SK-N-SH (cell line): ENCODE results near the gene MAPK11. TPM values are rescaled to one million over a fixed set of nuclear protein-coding genes. Genes with fewer than 3 reads are reported as not detected.

Source experiments
- CTCF ChIA-PET: fragments of 300-600, 350-600 bp; formaldehyde crosslinking; extraction: SDS; loops from one replicate; lab custom pipeline; 2021; lab: Yijun Ruan, JAX
- POLR2A ChIA-PET: fragments of 350-600 bp; sonication (Branson Sonifier 250); formaldehyde crosslinking; extraction: SDS; loops from one replicate; lab custom pipeline; 2020; ENCODE audit warnings: antibody characterized with exemption, inconsistent platforms; lab: Yijun Ruan, JAX
- DNase-seq: peaks from one replicate; pipeline ENCODE4 v3.0.0; 2012
- H2AFZ ChIP-seq: fragments of 200-600 bp; sonication (generic); 2 replicates; pipeline ENCODE4 v1.8.1; 2016; ENCODE audit warnings: antibody characterized with exemption, mild to moderate bottlenecking, low read depth
- H3F3A ChIP-seq: fragments of 200-600 bp; sonication (generic); replicated peaks from 2 replicates; pipeline ENCODE3; 2016; ENCODE audit warnings: antibody characterized with exemption, mild to moderate bottlenecking; ENCODE audit not compliant: insufficient read depth
- H3K27ac ChIP-seq, 2 experiments: fragments of 200-500 bp in 1 of 2; fragments of 200-600 bp in 1 of 2; sonication (Bioruptor generic) in 1 of 2; sonication (generic), shearing (Covaris generic) in 1 of 2; 2 replicates each; pipeline versions ENCODE4 v1.5.1 to v1.6.1; 2014 to 2016; ENCODE audit warnings: low read depth in 2 of 2, inconsistent platforms in 1 of 2, low read length in 1 of 2, mild to moderate bottlenecking in 1 of 2, mixed read lengths in 1 of 2
- H3K27me3 ChIP-seq: fragments of 200-600 bp; sonication (generic), shearing (Covaris generic); 2 replicates; pipeline ENCODE4 v1.6.1; 2016; ENCODE audit warnings: mixed run types; ENCODE audit not compliant: insufficient read depth
- H3K36me3 ChIP-seq, 2 experiments: fragments of 200-500 bp in 1 of 2; fragments of 200-600 bp in 1 of 2; sonication (Bioruptor generic) in 1 of 2; sonication (generic) in 1 of 2; replicated peaks in 1 of 2; 2 replicates each; pipeline versions ENCODE3 to v1.5.1; 2014 to 2016; ENCODE audit warnings: low read length in 1 of 2, mild to moderate bottlenecking in 1 of 2; ENCODE audit not compliant: insufficient read depth in 2 of 2, control insufficient read depth in 1 of 2
- H3K4me1 ChIP-seq, 2 experiments: fragments of 200-500 bp in 1 of 2; fragments of 200-600 bp in 1 of 2; sonication (Bioruptor generic) in 1 of 2; sonication (generic), shearing (Covaris generic) in 1 of 2; 2 replicates each; pipeline versions ENCODE4 v1.5.1 to v1.6.1; 2014 to 2016; ENCODE audit warnings: low read depth in 1 of 2, low read length in 1 of 2, mixed run types in 1 of 2; ENCODE audit not compliant: insufficient read depth in 2 of 2, control insufficient read depth in 1 of 2
- H3K4me2 ChIP-seq: fragments of 200-600 bp; sonication (generic), shearing (Covaris generic); 2 replicates; pipeline ENCODE4 v1.6.1; 2017; ENCODE audit warnings: mixed run types
- H3K4me3 ChIP-seq, 2 experiments: fragments of 200-500 bp in 1 of 2; fragments of 200-600 bp in 1 of 2; sonication (Bioruptor generic) in 1 of 2; sonication (generic), shearing (Covaris generic) in 1 of 2; 2 replicates each; pipeline versions ENCODE4 v1.5.1 to v1.8.1; 2014 to 2016; ENCODE audit warnings: low read depth in 2 of 2, inconsistent platforms in 1 of 2, low read length in 1 of 2, mild to moderate bottlenecking in 1 of 2, mixed read lengths in 1 of 2, moderate library complexity in 1 of 2
- H3K79me2 ChIP-seq: fragments of 200-600 bp; sonication (generic); 2 replicates; pipeline ENCODE4 v1.8.1; 2017; ENCODE audit warnings: mild to moderate bottlenecking; ENCODE audit not compliant: insufficient read depth
- H3K9ac ChIP-seq: fragments of 200-600 bp; sonication (generic); 2 replicates; pipeline ENCODE4 v1.6.1; 2017; ENCODE audit warnings: mixed run types
- H3K9me2 ChIP-seq: fragments of 200-600 bp; sonication (generic); 2 replicates; pipeline ENCODE4 v1.6.1; 2017; ENCODE audit warnings: mixed run types
- H3K9me3 ChIP-seq: fragments of 200-600 bp; sonication (generic); 2 replicates; pipeline ENCODE4 v1.6.1; 2017; ENCODE audit warnings: mixed run types, mild to moderate bottlenecking, moderate library complexity
- H4K20me1 ChIP-seq: fragments of 200-600 bp; sonication (generic); 2 replicates; pipeline ENCODE4 v1.6.1; 2017; ENCODE audit warnings: mild to moderate bottlenecking, mixed run types; ENCODE audit not compliant: insufficient read depth
- ELF1 ChIP-seq: IDR thresholded peaks from 2 replicates; pipeline ENCODE4 v1.4.0; 2012
- EP300 ChIP-seq, 2 experiments: IDR thresholded peaks; 2 replicates each; pipeline versions ENCODE4 v1.4.0 to v1.6.1; 2012; ENCODE audit warnings: borderline replicate concordance in 1 of 2, low read depth in 1 of 2, low read length in 1 of 2
- EZH2phosphoT487 ChIP-seq: fragments of 200-600 bp; sonication (generic); IDR thresholded peaks from 2 replicates; pipeline ENCODE4 v1.6.1; 2017; ENCODE audit warnings: low read depth, mixed run types, mild to moderate bottlenecking, antibody characterized with exemption, moderate library complexity, borderline replicate concordance
- FOXJ3 ChIP-seq: sonication (generic); formaldehyde crosslinking; IDR thresholded peaks from 2 replicates; pipeline ENCODE4 v1.5.1; 2020; ENCODE audit warnings: mild to moderate bottlenecking, missing genetic modification reagents
- JUND ChIP-seq: IDR thresholded peaks from 2 replicates; pipeline ENCODE4 v1.4.0; 2012
- MAX ChIP-seq: IDR thresholded peaks from 2 replicates; pipeline ENCODE4 v1.4.0; 2012; ENCODE audit warnings: low read depth
- NFIC ChIP-seq: IDR thresholded peaks from 2 replicates; pipeline ENCODE4 v1.4.0; 2012; ENCODE audit warnings: borderline replicate concordance
- NRF1 ChIP-seq: IDR thresholded peaks from 2 replicates; pipeline ENCODE4 v1.6.1; 2012; ENCODE audit warnings: low read depth, mild to moderate bottlenecking, low read length
- POLR2AphosphoS5 ChIP-seq: IDR thresholded peaks from 2 replicates; pipeline ENCODE4 v1.6.1; 2012; ENCODE audit warnings: low read depth, low read length
- RAD21 ChIP-seq: IDR thresholded peaks from 2 replicates; pipeline ENCODE4 v1.6.1; 2012; ENCODE audit warnings: mild to moderate bottlenecking, low read length
- RCOR1 ChIP-seq: fragments of 150-350 bp; IDR thresholded peaks from 2 replicates; pipeline ENCODE4 v1.6.1; 2017; ENCODE audit warnings: antibody characterized with exemption, low read length
- RFX5 ChIP-seq: IDR thresholded peaks from 2 replicates; pipeline ENCODE4 v1.6.1; 2012; ENCODE audit warnings: mild to moderate bottlenecking, improper control_type of control experiment, low read length
- RXRA ChIP-seq: IDR thresholded peaks from 2 replicates; pipeline ENCODE4 v1.4.0; 2012; ENCODE audit warnings: low read depth, mild to moderate bottlenecking, borderline replicate concordance
- SIN3A ChIP-seq: IDR thresholded peaks from 2 replicates; pipeline ENCODE4 v1.6.1; 2012; ENCODE audit warnings: low read depth, mild to moderate bottlenecking, low read length, moderate library complexity, borderline replicate concordance
- TAF1 ChIP-seq: IDR thresholded peaks from 2 replicates; pipeline ENCODE4 v1.6.1; 2012; ENCODE audit warnings: low read depth, mild to moderate bottlenecking, low read length, moderate library complexity, borderline replicate concordance
- TCF12 ChIP-seq: IDR thresholded peaks from 2 replicates; pipeline ENCODE4 v1.4.0; 2012
- TEAD4 ChIP-seq: IDR thresholded peaks from 2 replicates; pipeline ENCODE4 v1.4.0; 2012; ENCODE audit warnings: mild to moderate bottlenecking, borderline replicate concordance; ENCODE audit not compliant: insufficient read depth
- USF1 ChIP-seq: IDR thresholded peaks from 2 replicates; pipeline ENCODE4 v1.4.0; 2012; ENCODE audit warnings: low read depth, borderline replicate concordance
- WGBS: methylation state at CpG from one replicate; pipeline ENCODE4 v1.1.6; 2017; ENCODE audit warnings: low lambda C conversion rate; 5-methylcytosine and 5-hydroxymethylcytosine counted together
- polyA plus RNA-seq, 3 experiments: library from polyadenylated mRNA; depleted of rRNA; stranded (reverse); fragments of >200 nt; gene quantifications; 2 replicates each; pipeline ENCODE4 v1.2.3, GENCODE V29; 2012
- TF ChIP-seq, protein P1 (sequence below): fragments of 150-350 bp; IDR thresholded peaks from 2 replicates; pipeline ENCODE4 v1.6.1; 2016; ENCODE audit warnings: mild to moderate bottlenecking, low read depth, low read length
- TF ChIP-seq, protein P2 (sequence below): IDR thresholded peaks from 2 replicates; pipeline ENCODE4; 2012

The MAPK11 gene
- polyA plus RNA-seq, 1 of the 3 experiments (the other 2 are of a cell fraction) = 36.0 TPM

GRCh38 chr22:50217543-50218152 is 52.5 kb downstream of the MAPK11 start:
- H3K4me3 ChIP-seq = no peak overlapping the region
- CTCF ChIA-PET = interaction anchor here (1.2 to 2.7 kb wide), 3 partner anchors 10 to 23 kb away, joined by 3 to 12 read pairs (median 4); no protein-coding TSS in a partner anchor
- WGBS = 93% methylated on average over 21 of the region's 21 CpGs
- peaks cover 0 to 22% of the 10 kb centered on the region in 2 experiments; a peak in 1 of 4 replicates for H3K4me1 ChIP-seq
- no peaks in the 10 kb centered on the region for H3K9me2 ChIP-seq
- no peak overlapping the region for H3K4me2 ChIP-seq
- H2AFZ ChIP-seq = no peak overlapping the region
- TF ChIP-seq EP300 (IDR thresholded peaks at IDR 0.05; ENCODE audit: borderline replicate concordance in 1 of 2, low read depth in 1 of 2, low read length in 1 of 2) (no peak), RFX5 (no peak), MAX (no peak), USF1 (no peak), FOXJ3 (no peak), RAD21 (no peak), JUND (no peak)
- peaks cover 13% of the 10 kb centered on the region; the same call in 1 of the 2 replicates for H4K20me1 ChIP-seq
- DNase-seq = no peak
- H3K9me3 ChIP-seq = no peaks in the 10 kb centered on the region
- H3K27ac ChIP-seq = no peak overlapping the region
- H3K27me3 ChIP-seq = no peaks in the 10 kb centered on the region
- no peak overlapping the region for H3K9ac ChIP-seq
- POLR2A ChIA-PET = no interaction called here
- no peaks in the 10 kb centered on the region for H3F3A ChIP-seq
- peaks cover 16% of the 10 kb centered on the region; the same call in 1 of the 2 replicates for H3K79me2 ChIP-seq
- H3K36me3 ChIP-seq = peaks cover 20 to 67% of the 10 kb centered on the region in 2 experiments

DNA sequence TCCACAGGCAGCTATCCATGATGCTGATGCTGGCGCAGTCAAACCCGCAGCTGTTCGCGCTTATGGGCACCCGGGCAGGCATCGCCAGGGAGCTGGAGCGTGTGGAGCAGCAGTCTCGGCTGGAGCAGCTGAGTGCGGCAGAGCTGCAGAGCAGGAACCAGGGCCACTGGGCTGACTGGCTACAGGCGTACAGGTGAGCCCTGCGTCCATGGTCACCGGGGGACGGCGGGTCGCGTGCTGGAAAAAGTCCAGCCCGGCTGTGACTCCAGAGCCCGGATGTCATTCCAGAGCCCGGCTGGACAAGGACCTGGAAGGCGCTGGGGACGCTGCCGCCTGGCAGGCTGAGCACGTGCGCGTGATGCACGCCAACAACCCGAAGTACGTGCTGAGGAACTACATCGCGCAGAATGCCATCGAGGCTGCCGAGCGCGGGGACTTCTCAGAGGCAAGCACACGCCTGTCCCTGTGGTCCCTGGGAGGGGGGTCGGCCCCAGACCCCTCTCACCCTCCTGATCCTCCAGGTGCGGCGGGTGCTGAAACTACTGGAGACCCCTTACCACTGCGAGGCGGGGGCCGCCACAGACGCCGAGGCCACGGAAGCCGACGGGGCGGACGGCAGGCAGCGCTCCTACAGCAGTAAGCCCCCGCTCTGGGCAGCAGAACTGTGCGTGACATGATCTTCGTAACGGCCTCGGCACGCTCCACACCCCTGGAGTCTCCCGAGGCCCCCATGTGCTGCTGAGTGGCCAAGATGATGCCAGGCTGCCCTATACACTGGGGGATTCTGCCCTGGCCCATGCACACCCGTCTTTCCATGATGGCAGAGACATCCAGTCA is 53.3 kb downstream of the MAPK11 start:
- Histone ChIP-seq H3K36me3 (peaks cover 28 to 67% of the 10 kb centered on the region in 2 experiments), H3K9me3 (no peaks in the 10 kb centered on the region), H3K9ac (no peak overlapping the region), H3K4me1 (peaks cover 0 to 22% of the 10 kb centered on the region in 2 experiments; a peak in 1 of 4 replicates), H3K9me2 (no peaks in the 10 kb centered on the region), H3K27ac (no peak overlapping the region; a peak in 1 of 4 replicates), H3K27me3 (no peaks in the 10 kb centered on the region), H3K4me2 (no peak overlapping the region), H2AFZ (no peak overlapping the region), H3F3A (peaks cover 3% of the 10 kb centered on the region), H3K79me2 (peaks cover 21% of the 10 kb centered on the region), H4K20me1 (peaks cover 19% of the 10 kb centered on the region; the same call in 1 of the 2 replicates), H3K4me3 (no peak overlapping the region)
- POLR2A ChIA-PET = no interaction called here
- DNase-seq = no peak
- CTCF ChIA-PET = interaction anchor here (1.1 to 1.8 kb wide), 4 partner anchors 20 to 70 kb away, joined by 3 to 10 read pairs (median 4); no protein-coding TSS in a partner anchor
- WGBS = 99% methylated on average over 21 of the region's 57 CpGs
- TF ChIP-seq USF1 (no peak), RFX5 (no peak), POLR2AphosphoS5 (no peak), EP300 (IDR thresholded peaks at IDR 0.05; ENCODE audit: borderline replicate concordance in 1 of 2, low read depth in 1 of 2, low read length in 1 of 2) (no peak), TEAD4 (no peak), TCF12 (no peak), NRF1 (no peak), ELF1 (no peak), TAF1 (no peak), NFIC (no peak), JUND (no peak), EZH2phosphoT487 (no peak), RXRA (no peak), RCOR1 (no peak), SIN3A (no peak)
- TF ChIP-seq, protein P1, sequence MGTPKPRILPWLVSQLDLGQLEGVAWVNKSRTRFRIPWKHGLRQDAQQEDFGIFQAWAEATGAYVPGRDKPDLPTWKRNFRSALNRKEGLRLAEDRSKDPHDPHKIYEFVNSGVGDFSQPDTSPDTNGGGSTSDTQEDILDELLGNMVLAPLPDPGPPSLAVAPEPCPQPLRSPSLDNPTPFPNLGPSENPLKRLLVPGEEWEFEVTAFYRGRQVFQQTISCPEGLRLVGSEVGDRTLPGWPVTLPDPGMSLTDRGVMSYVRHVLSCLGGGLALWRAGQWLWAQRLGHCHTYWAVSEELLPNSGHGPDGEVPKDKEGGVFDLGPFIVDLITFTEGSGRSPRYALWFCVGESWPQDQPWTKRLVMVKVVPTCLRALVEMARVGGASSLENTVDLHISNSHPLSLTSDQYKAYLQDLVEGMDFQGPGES = no peak
- TF ChIP-seq, protein P2, sequence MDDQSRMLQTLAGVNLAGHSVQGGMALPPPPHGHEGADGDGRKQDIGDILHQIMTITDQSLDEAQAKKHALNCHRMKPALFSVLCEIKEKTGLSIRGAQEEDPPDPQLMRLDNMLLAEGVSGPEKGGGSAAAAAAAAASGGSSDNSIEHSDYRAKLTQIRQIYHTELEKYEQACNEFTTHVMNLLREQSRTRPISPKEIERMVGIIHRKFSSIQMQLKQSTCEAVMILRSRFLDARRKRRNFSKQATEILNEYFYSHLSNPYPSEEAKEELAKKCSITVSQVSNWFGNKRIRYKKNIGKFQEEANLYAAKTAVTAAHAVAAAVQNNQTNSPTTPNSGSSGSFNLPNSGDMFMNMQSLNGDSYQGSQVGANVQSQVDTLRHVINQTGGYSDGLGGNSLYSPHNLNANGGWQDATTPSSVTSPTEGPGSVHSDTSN = no peak
